WTC11 (cell line): Measurements from ENCODE around the gene HNRNPUL1. TPM values are rescaled to one million over a fixed set of nuclear protein-coding genes. Genes with fewer than 3 reads are reported as not detected.

Experiments used
- ATAC-seq: fragments of 200-7000 bp; cut with Tn5 transposase; 2 replicates; pipeline ENCODE4 v1.10.0; 2021; ENCODE audit warnings: mild to moderate bottlenecking, moderate library complexity
- CTCF ChIA-PET: fragments of 300-600 bp; sonication (Branson Sonifier 250); formaldehyde crosslinking; loops from one replicate; lab custom pipeline; 2021; ENCODE audit warnings: antibody characterized with exemption; lab: Charles Lee
- POLR2A ChIA-PET: fragments of 350-600 bp; sonication (Branson Sonifier 250); formaldehyde crosslinking; loops from one replicate; lab custom pipeline; 2021; ENCODE audit warnings: antibody characterized with exemption; lab: Charles Lee
- DNase-seq: peaks from one replicate; pipeline ENCODE4 v3.0.0; 2021; ENCODE audit warnings: low spot score
- H3K27ac Mint-ChIP-seq: 2 replicates; pipeline ENCODE4 v1.8.0; 2021; ENCODE audit warnings: mixed read lengths
- H3K27me3 Mint-ChIP-seq: 2 replicates; pipeline ENCODE4 v1.8.0; 2021; ENCODE audit warnings: low read depth, mild to moderate bottlenecking, moderate library complexity, mixed read lengths
- H3K36me3 Mint-ChIP-seq: 2 replicates; pipeline ENCODE4 v1.8.0; 2021; ENCODE audit warnings: mixed read lengths
- H3K4me1 Mint-ChIP-seq: 2 replicates; pipeline ENCODE4 v1.8.0; 2022; ENCODE audit warnings: mixed read lengths
- H3K4me3 Mint-ChIP-seq: 2 replicates; pipeline ENCODE4 v1.8.0; 2021; ENCODE audit warnings: mild to moderate bottlenecking, moderate library complexity, mixed read lengths
- H3K9me3 Mint-ChIP-seq: 2 replicates; pipeline ENCODE4 v1.8.0; 2021; ENCODE audit warnings: mixed read lengths
- ESRRA ChIP-seq: sonication (generic); formaldehyde crosslinking; IDR thresholded peaks from 2 replicates; pipeline ENCODE4 v1.8.1; 2022; ENCODE audit warnings: mild to moderate bottlenecking, missing genetic modification reagents, borderline replicate concordance
- GRHL2 ChIP-seq: fragments of 250-450 bp; sonication (Bioruptor Pico); IDR thresholded peaks from 2 replicates; pipeline ENCODE4 v1.8.0; 2022; ENCODE audit warnings: mild to moderate bottlenecking, moderate library complexity; ENCODE audit not compliant: insufficient replicate concordance, severe bottlenecking
- PRRX2 ChIP-seq: fragments of 250-450 bp; sonication (Bioruptor Pico); IDR thresholded peaks from 2 replicates; pipeline ENCODE4 v1.8.0; 2021; ENCODE audit warnings: mild to moderate bottlenecking
- TCF7 ChIP-seq: sonication (generic); formaldehyde crosslinking; IDR thresholded peaks from 2 replicates; pipeline ENCODE4 v1.8.0; 2022; ENCODE audit warnings: mild to moderate bottlenecking, low read depth, missing genetic modification reagents, moderate library complexity
- ZNF138 ChIP-seq: sonication (generic); formaldehyde crosslinking; conservative IDR thresholded peaks from 2 replicates; pipeline ENCODE4 v1.8.1; 2022; ENCODE audit warnings: mild to moderate bottlenecking, moderate library complexity, missing genetic modification reagents
- total RNA-seq: library from RNA; stranded (reverse); gene quantifications from 3 replicates; pipeline ENCODE4 v1.2.3, GENCODE V29; 2021
- TF ChIP-seq, protein P1 (sequence below): sonication (generic); formaldehyde crosslinking; IDR thresholded peaks from 2 replicates; pipeline ENCODE4 v1.8.1; 2023; ENCODE audit warnings: mild to moderate bottlenecking, missing genetic modification reagents, borderline replicate concordance
- TF ChIP-seq, protein P2 (sequence below): fragments of 200-600 bp; IDR thresholded peaks from 2 replicates; pipeline ENCODE4 v1.8.0; 2022; ENCODE audit warnings: antibody characterized with exemption
- TF ChIP-seq, protein P3 (sequence below): sonication (generic); formaldehyde crosslinking; IDR thresholded peaks from 2 replicates; pipeline ENCODE4 v1.8.0; 2023; ENCODE audit warnings: mild to moderate bottlenecking, missing genetic modification reagents
- TF ChIP-seq, protein P4 (sequence below): fragments of 250-450 bp; sonication (Bioruptor Pico); IDR thresholded peaks from 2 replicates; pipeline ENCODE4 v1.9.0; 2021; ENCODE audit warnings: mild to moderate bottlenecking
- TF ChIP-seq, protein P5 (sequence below): fragments of 250-450 bp; sonication (Bioruptor Pico); IDR thresholded peaks from 2 replicates; pipeline ENCODE4 v1.8.0; 2021; ENCODE audit warnings: mild to moderate bottlenecking

HNRNPUL1 gene
- total RNA-seq, 1 experiment from 2014 or later, result 282 TPM

DNA sequence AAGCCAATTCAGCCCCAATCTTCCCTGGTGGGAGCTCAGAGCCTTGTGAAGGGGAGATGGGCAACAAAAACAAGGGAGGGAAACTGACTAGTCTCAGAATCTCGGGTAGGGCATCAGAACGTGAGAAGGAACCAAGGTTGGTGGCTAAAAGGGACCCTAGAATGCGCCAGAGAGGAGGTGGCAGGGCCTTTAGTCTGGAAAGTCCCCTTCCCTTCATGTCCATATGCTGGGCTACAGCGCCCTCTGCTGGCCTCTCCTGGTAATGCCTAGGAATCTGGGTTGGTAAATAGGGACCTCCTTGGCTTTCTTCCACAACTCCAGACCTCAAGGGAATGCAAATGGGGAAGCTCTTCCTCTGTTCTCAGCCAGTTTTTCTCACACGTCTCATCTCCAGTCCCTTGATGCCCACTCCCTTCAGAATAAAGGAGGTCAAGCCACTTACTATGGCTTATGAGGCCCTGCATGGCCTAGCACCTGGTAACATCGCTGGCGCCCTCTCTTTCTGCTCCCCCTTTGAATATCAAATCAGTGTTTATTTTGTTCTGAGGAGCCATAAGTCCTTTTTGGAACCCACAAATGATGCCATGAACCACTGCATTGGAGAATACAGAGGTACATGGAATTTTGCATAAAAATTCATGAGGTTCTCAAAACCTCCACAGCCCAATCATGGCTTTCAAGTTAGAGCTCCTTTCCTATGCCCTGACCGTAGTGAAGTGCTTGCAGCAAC lies 44.4 kb downstream of the HNRNPUL1 start:
- DNase-seq (peak; percentile 99), ATAC-seq (peak; percentile 66)
- Mint-ChIP-seq H3K4me3 (peak overlapping the region; percentile 96), H3K36me3 (peaks cover 41% of the 10 kb centered on the region), H3K4me1 (peaks cover 21% of the 10 kb centered on the region), H3K27ac (peak overlapping the region; percentile 96), H3K9me3 (no peaks in the 10 kb centered on the region), H3K27me3 (no peaks in the 10 kb centered on the region)
- ChIA-PET CTCF (interaction anchor here (0.5 to 2.8 kb wide), 29 partner anchors 9 to 181 kb away, joined by 3 to 26 read pairs (median 5); partner anchors contain the start of genes AXL, DMAC2, HNRNPUL1 and TMEM91), POLR2A (interaction anchor here (0.7 kb wide), 1 partner anchor 44 kb away, joined by 4 read pairs; the partner anchor contains the start of gene HNRNPUL1)
- TF ChIP-seq, protein P1, sequence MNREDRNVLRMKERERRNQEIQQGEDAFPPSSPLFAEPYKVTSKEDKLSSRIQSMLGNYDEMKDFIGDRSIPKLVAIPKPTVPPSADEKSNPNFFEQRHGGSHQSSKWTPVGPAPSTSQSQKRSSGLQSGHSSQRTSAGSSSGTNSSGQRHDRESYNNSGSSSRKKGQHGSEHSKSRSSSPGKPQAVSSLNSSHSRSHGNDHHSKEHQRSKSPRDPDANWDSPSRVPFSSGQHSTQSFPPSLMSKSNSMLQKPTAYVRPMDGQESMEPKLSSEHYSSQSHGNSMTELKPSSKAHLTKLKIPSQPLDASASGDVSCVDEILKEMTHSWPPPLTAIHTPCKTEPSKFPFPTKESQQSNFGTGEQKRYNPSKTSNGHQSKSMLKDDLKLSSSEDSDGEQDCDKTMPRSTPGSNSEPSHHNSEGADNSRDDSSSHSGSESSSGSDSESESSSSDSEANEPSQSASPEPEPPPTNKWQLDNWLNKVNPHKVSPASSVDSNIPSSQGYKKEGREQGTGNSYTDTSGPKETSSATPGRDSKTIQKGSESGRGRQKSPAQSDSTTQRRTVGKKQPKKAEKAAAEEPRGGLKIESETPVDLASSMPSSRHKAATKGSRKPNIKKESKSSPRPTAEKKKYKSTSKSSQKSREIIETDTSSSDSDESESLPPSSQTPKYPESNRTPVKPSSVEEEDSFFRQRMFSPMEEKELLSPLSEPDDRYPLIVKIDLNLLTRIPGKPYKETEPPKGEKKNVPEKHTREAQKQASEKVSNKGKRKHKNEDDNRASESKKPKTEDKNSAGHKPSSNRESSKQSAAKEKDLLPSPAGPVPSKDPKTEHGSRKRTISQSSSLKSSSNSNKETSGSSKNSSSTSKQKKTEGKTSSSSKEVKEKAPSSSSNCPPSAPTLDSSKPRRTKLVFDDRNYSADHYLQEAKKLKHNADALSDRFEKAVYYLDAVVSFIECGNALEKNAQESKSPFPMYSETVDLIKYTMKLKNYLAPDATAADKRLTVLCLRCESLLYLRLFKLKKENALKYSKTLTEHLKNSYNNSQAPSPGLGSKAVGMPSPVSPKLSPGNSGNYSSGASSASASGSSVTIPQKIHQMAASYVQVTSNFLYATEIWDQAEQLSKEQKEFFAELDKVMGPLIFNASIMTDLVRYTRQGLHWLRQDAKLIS (CRISPR knock-in tag), result 0 out of 2 replicates have a peak, but pooled peaks have one; percentile 27
- TF ChIP-seq TCF7 (CRISPR knock-in tag) (no peak), PRRX2 (CRISPR knock-in tag) (0 out of 2 replicates have a peak, but pooled peaks have one; percentile 26), ZNF138 (CRISPR knock-in tag) (no peak), ESRRA (CRISPR knock-in tag) (no peak), GRHL2 (CRISPR knock-in tag) (no peak)
- TF ChIP-seq, protein P2, sequence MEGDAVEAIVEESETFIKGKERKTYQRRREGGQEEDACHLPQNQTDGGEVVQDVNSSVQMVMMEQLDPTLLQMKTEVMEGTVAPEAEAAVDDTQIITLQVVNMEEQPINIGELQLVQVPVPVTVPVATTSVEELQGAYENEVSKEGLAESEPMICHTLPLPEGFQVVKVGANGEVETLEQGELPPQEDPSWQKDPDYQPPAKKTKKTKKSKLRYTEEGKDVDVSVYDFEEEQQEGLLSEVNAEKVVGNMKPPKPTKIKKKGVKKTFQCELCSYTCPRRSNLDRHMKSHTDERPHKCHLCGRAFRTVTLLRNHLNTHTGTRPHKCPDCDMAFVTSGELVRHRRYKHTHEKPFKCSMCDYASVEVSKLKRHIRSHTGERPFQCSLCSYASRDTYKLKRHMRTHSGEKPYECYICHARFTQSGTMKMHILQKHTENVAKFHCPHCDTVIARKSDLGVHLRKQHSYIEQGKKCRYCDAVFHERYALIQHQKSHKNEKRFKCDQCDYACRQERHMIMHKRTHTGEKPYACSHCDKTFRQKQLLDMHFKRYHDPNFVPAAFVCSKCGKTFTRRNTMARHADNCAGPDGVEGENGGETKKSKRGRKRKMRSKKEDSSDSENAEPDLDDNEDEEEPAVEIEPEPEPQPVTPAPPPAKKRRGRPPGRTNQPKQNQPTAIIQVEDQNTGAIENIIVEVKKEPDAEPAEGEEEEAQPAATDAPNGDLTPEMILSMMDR, result peak; percentile 98
- TF ChIP-seq, protein P3, sequence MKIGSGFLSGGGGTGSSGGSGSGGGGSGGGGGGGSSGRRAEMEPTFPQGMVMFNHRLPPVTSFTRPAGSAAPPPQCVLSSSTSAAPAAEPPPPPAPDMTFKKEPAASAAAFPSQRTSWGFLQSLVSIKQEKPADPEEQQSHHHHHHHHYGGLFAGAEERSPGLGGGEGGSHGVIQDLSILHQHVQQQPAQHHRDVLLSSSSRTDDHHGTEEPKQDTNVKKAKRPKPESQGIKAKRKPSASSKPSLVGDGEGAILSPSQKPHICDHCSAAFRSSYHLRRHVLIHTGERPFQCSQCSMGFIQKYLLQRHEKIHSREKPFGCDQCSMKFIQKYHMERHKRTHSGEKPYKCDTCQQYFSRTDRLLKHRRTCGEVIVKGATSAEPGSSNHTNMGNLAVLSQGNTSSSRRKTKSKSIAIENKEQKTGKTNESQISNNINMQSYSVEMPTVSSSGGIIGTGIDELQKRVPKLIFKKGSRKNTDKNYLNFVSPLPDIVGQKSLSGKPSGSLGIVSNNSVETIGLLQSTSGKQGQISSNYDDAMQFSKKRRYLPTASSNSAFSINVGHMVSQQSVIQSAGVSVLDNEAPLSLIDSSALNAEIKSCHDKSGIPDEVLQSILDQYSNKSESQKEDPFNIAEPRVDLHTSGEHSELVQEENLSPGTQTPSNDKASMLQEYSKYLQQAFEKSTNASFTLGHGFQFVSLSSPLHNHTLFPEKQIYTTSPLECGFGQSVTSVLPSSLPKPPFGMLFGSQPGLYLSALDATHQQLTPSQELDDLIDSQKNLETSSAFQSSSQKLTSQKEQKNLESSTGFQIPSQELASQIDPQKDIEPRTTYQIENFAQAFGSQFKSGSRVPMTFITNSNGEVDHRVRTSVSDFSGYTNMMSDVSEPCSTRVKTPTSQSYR (CRISPR knock-in tag), result 0 out of 2 replicates have a peak, but pooled peaks have one; percentile 19

DNA sequence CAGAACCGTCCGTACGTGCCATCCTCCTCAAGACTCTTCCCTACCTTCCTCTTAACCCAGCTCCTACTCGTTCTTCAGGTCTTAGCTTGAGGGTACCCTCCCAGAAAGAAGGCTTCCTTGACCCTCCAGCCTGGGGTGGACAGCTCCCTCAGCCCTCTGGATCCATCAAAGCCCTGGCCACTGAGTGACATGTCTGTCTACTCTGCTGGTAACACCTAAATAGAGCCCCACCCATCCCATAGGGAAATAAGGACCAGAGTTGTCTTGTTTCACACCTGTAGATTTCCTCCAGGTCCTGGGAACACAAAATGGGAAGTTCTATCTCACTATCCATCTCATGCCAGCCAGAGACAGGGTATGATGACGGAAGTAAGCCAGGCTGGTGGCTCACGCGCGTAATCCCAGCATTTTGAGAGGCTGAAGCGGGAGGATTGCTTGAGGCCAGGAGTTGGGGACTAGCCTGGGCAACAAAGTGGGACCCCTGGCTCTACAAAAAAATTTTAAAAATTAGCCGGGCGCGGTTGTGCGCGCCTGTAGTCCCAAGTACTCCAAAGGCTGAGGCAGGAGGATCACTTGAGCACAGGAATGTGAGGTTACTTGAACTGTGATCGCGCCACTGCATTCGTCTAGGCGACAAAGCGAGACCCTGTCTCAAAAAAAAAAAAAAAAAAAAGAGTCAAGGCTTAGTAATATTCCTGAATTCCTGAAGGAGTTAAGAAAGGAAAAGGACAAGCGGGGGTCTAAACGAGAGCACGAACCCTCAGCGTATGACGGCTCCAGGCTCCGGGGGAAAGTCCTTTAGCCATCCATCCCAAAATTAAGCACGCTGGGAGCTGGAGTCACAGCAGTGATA lies 45.2 kb downstream of the HNRNPUL1 start:
- TF ChIP-seq, protein P4, sequence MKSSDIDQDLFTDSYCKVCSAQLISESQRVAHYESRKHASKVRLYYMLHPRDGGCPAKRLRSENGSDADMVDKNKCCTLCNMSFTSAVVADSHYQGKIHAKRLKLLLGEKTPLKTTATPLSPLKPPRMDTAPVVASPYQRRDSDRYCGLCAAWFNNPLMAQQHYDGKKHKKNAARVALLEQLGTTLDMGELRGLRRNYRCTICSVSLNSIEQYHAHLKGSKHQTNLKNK, result no peak
- TF ChIP-seq, protein P5, sequence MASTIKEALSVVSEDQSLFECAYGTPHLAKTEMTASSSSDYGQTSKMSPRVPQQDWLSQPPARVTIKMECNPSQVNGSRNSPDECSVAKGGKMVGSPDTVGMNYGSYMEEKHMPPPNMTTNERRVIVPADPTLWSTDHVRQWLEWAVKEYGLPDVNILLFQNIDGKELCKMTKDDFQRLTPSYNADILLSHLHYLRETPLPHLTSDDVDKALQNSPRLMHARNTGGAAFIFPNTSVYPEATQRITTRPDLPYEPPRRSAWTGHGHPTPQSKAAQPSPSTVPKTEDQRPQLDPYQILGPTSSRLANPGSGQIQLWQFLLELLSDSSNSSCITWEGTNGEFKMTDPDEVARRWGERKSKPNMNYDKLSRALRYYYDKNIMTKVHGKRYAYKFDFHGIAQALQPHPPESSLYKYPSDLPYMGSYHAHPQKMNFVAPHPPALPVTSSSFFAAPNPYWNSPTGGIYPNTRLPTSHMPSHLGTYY (CRISPR knock-in tag), result peak; percentile 28; the same call in 1 of the 2 replicates
- CTCF ChIA-PET, result interaction anchor here (0.5 to 2.8 kb wide), 31 partner anchors 8 to 182 kb away, joined by 3 to 26 read pairs (median 5); partner anchors contain the start of genes AXL, DMAC2, HNRNPUL1 and TGFB1
- peaks cover 36% of the 10 kb centered on the region for H3K36me3 Mint-ChIP-seq
- H3K9me3 Mint-ChIP-seq, result no peaks in the 10 kb centered on the region
- POLR2A ChIA-PET, result interaction anchor here (0.5 to 1.5 kb wide), 4 partner anchors 12 to 97 kb away, joined by 4 to 8 read pairs (median 4); partner anchors contain the start of genes B9D2 and HNRNPUL1
- H3K4me3 Mint-ChIP-seq, result peak overlapping the region; percentile 96
- no peak for ATAC-seq
- peaks cover 21% of the 10 kb centered on the region for H3K4me1 Mint-ChIP-seq
- no peak for DNase-seq
- H3K27me3 Mint-ChIP-seq, result no peaks in the 10 kb centered on the region
- H3K27ac Mint-ChIP-seq, result peak overlapping the region; percentile 98
